Measurements from ENCODE around the gene MYB.
"Not testable (repeated sequence)": the region's sequence is repeated elsewhere in the genome, so short reads cannot be mapped to it uniquely, and the experiment has no call there.

MYB gene

GRCh38 chr6:135164387-135164786 is 16.7 kb upstream of the MYB start:
- not testable (repeated sequence) for DNase-seq (ENCODE audit: low spot score)

DNA sequence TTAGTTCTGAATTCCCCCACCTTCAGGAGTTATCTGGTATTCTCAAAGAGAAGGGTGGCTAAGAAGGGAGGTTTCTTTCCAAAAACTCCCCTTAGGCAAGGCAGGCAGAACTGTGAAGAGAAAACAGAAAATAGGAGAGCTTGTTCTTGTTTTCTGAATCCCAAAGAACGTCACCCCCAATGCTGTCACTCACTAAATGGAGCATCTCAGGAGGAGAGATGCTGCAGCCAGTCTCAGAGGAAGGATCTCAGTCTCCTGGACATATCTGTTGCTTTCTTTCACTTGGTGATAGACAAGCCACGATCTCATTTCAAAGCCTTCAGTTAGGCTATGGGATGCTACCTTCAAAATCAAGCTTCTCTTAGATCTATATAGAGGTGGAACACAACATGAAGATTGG is 16.1 kb upstream of the MYB start:
- no peak for DNase-seq (ENCODE audit: low spot score)

DNA sequence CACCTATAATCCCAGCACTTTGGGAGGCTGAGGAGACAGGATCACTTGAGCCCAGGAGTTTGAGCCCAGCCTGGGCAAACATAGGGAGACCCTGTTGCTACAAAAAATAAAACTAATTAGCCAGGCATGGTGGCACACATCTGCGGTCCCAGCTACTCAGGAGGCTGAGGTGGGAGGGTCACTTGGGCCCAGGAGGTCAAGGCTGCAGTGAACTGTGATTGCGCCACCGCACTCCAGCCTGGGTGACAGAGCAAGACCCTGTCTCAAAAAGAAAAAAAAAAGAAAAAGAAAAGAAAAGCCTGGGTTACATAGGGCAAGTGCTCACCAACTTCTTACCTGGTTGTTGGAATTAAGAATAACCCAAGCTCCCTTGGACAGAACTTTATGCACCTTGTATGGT is 14.6 kb upstream of the MYB start:
- DNase-seq (ENCODE audit: low spot score) = no peak

- DNase-seq (ENCODE audit: low spot score) = no peak
Measured at GRCh38 chr6:135167617-135168016, 13.5 kb upstream of the MYB start.

GRCh38 chr6:135168766-135169165 is 12.3 kb upstream of the MYB start:
- DNase-seq (ENCODE audit: low spot score) = no peak

DNA sequence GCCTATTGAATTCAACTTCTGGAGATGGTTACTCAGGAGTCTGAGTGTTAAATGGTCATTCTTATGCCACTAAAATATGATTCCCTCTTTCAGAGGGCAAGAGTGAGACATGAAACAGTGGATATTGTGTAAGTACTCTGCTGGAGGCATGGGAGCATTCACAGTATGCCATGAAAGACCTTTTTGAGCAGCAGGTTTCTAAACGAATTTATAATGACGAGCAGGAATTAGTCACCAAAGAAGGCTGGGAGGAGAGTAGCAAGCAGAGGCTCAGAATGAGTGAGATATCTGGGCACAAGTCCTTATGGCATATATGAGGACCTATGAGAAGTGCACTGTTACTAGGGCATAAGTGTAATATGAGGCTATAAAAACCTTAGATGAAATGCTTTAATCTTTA is 10.9 kb upstream of the MYB start:
- DNase-seq (ENCODE audit: low spot score) = no peak

DNA sequence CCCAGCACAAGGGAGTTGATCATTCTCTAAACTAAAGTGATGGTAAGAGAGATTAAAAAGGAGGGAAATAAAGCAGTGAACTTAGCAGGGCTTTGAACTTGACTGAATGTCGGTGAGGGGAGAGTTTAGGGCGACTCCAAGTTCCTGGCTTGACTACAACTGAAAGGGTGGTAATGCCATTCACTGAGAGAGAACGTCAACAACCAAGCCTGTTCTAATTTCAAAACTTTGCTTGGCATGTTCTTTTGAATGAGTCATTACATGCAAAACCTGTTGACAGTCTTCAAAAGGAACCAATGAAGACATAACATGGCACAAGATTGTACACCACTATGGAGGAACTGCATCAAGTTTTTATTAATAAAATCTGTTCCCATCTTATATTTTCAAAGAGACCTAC is 10.3 kb upstream of the MYB start:
- no peak for DNase-seq (ENCODE audit: low spot score)

DNA sequence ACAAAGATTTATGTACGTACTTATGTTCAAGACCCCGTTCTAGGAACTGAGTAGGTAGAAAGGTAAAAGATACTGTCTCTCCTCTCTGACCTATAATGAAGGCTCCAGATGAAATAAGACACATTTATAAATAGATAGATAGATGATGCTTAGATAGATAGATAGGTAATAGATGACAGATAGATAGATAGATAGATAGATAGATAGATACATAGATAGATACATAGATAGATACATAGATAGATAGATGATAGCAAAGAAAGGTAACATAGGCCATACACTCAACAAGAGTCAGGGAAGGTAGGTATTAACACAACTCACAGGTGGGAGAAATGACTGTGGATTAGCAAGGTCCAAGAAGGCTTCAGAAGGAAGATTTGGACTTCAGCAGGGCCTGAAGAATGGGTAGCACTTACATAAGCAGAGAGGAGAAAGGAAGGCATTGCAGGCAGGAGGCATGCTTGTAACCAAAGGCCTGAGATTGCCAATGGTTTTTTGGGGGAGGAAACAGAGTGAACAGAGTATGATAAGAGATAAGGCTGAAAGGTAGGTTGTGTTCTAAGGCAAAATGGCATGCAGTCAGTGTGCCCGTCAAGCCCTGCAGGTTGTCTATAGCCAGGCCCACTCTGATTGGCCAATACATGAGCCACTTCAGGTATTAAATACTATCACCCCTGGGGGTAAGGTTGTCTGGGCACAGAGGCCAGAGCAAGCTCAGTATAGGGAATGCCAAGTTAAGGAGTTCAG is 7.7 kb upstream of the MYB start:
- no peak for DNase-seq (ENCODE audit: low spot score)

GRCh38 chr6:135173989-135174484 is 7.1 kb upstream of the MYB start:
- DNase-seq (ENCODE audit: low spot score) = no peak

DNA sequence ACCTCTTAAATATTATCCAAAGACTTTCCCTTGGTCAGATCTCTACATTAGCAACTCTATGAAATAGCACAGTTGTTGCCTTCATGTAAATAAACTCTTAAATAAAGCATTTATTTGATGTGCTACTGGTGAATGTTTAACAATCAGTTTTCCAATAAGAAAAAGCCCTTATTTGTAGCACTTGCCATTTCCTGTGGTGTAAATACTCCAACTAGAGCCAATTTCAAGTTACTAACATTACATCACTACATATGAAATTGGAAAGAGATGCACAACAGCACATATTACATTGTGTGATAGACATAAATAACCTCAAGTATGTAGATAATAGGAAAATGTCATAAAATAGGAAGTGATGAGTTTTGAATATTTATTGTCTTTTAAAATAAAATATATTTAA is 5.0 kb upstream of the MYB start:
- no peak for DNase-seq (ENCODE audit: low spot score)

- DNase-seq (ENCODE audit: low spot score) = no peak
Measured at GRCh38 chr6:135176464-135176863, 4.6 kb upstream of the MYB start.

- DNase-seq (ENCODE audit: low spot score) = no peak
Measured at GRCh38 chr6:135179372-135179771, 1.7 kb upstream of the MYB start.

GRCh38 chr6:135179920-135180541 is 1.1 kb upstream of the MYB start:
- DNase-seq (ENCODE audit: low spot score) = no peak

GRCh38 chr6:135181333-135182070 is 394 bp downstream of the MYB start:
- DNase-seq (ENCODE audit: low spot score) = peak; percentile 40

- peak; percentile 56 for DNase-seq (ENCODE audit: low spot score)
Measured at GRCh38 chr6:135182071-135183001, 1.2 kb downstream of the MYB start.

- peak; percentile 5 for DNase-seq (ENCODE audit: low spot score)
Measured at GRCh38 chr6:135183002-135183531, 2.0 kb downstream of the MYB start.

DNA sequence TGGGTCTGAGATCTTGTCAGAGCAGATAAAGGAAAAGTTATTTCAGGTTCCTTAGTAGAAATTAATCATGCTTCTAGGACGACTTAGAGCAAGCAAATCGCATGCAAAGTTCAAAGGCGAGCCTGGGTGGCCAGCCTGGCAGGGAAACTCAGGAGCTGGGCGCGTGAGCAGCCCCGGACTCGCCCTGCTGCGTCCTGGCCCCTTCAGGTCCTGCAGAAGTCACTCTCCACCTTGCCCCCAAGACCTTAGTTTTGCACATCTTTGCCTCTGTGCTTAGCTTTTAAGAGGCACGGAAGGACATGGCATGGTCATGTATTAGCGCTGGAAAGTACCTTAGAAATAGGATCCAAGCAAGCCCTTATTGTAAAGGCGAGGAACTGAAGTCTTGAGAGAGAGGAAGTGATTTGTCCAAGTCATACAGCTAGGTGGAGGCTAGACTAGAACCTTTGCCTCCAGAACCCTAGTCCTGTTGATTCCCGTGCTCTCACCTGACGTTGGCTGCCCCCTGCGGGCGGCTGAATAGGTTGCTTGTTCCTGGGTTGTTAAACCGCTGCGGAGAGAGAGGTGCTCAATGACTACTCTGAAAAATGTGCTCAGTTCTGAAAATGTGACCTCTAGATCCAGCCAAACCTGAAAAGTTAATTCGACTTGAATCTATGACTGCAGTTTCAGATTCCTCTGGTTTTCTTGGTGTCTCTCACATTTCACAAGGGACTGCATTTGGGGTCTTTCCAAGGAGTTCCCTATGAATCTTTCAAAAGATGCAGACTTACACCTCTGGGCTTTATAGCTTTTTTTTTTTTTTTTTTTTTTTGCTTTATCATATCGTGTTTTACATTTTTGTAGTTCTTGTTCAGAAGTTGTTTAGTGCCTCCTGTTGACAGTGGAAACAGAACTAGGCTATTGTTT is 2.7 kb downstream of the MYB start:
- peak; percentile 81 for DNase-seq (ENCODE audit: low spot score)

DNA sequence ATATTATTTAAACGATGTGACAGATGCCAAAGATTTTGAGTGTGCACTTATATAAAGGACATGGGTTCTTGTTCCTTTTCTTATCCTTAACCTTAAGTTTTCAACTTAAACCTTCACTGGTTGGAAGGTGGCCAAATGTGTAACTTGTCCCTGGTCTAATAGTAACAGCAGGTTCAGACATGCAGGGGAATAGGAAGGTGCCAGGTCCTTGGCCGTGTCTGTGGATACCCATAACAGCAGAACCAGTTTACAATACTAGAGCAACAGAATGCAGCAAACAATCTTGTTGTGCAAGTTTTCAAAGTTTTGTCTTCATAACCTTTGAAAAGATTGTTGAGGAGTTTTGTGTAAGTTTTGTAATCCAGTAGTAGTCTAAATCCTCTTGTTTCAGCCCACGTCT is 4.4 kb downstream of the MYB start:
- DNase-seq (ENCODE audit: low spot score) = no peak

- no peak for DNase-seq (ENCODE audit: low spot score)
Measured at GRCh38 chr6:135186255-135186654, 5.1 kb downstream of the MYB start.

DNA sequence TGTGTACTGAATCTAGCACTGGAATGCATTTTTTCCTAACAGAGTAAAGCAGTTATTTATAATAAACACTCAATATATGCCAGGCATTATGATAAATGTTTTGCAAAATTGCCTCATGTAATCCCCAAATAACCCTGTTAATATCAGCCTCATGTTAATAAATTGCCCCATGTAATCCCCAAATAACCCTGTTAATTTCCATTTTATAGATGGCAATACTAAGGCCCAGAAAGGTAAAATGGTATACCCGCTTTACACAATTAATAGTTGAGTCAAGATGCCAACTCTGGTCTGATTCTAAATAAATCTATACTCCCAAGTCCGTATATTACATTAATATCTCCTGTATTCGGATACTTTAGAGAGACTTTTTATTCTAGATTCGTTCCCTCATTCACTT is 6.3 kb downstream of the MYB start:
- DNase-seq (ENCODE audit: low spot score) = no peak

DNA sequence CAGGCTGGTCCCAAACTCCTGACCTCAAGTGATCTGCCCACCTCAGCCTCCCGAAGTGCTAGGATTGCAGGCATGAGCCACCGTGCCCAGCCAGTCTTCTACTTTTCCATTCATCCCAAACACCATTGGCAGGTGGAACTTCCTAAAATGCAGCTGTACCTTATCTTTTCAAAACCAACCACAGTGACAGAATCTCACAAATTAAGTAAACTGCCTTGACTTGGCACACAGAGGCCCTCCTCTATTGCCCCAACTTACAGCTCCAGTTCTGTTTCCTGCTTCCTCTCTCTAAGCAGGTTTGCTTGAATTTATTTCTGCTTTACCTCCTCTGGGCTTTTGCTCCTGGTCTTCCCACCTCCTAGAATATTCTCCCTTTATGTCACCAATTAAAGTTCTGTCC is 7.6 kb downstream of the MYB start:
- DNase-seq (ENCODE audit: low spot score) = no peak
